ENCODE data around the gene RGS3.

The RGS3 gene

GRCh38 chr9:113492343-113493202, 29.0 kb downstream of the RGS3 start:
- no peak for DNase-seq (ENCODE audit: extremely low read depth, low read depth)
- TF ChIP-seq CTCF (IDR thresholded peaks at IDR 0.05; ENCODE audit: low read depth, low read length, missing control alignments) = no peak
- H3K4me3 ChIP-seq (replicated peaks; ENCODE audit: low read depth, low read length) = no peak overlapping the region

GRCh38 chr9:113493203-113493520, 29.6 kb downstream of the RGS3 start:
- no peak for TF ChIP-seq CTCF (IDR thresholded peaks at IDR 0.05; ENCODE audit: low read depth, low read length, missing control alignments)
- no peak overlapping the region for H3K4me3 ChIP-seq (replicated peaks; ENCODE audit: low read depth, low read length)
- no peak for DNase-seq (ENCODE audit: extremely low read depth, low read depth)

- DNase-seq (ENCODE audit: extremely low read depth, low read depth) = no peak
- no peak overlapping the region for H3K4me3 ChIP-seq (replicated peaks; ENCODE audit: low read depth, low read length)
- no peak for TF ChIP-seq CTCF (IDR thresholded peaks at IDR 0.05; ENCODE audit: low read depth, low read length, missing control alignments)
Observed at GRCh38 chr9:113495526-113495925, 32.0 kb downstream of the RGS3 start.

GRCh38 chr9:113497051-113497450, 33.5 kb downstream of the RGS3 start:
- DNase-seq (ENCODE audit: extremely low read depth, low read depth) = no peak
- no peak for TF ChIP-seq CTCF (IDR thresholded peaks at IDR 0.05; ENCODE audit: low read depth, low read length, missing control alignments)
- H3K4me3 ChIP-seq (replicated peaks; ENCODE audit: low read depth, low read length) = no peak overlapping the region

GRCh38 chr9:113499153-113499875, 35.8 kb downstream of the RGS3 start:
- no peak for TF ChIP-seq CTCF (IDR thresholded peaks at IDR 0.05; ENCODE audit: low read depth, low read length, missing control alignments)
- no peak for DNase-seq (ENCODE audit: extremely low read depth, low read depth)
- H3K4me3 ChIP-seq (replicated peaks; ENCODE audit: low read depth, low read length) = no peak overlapping the region

GRCh38 chr9:113499876-113500497, 36.5 kb downstream of the RGS3 start:
- no peak overlapping the region for H3K4me3 ChIP-seq (replicated peaks; ENCODE audit: low read depth, low read length)
- TF ChIP-seq CTCF (IDR thresholded peaks at IDR 0.05; ENCODE audit: low read depth, low read length, missing control alignments) = no peak
- DNase-seq (ENCODE audit: extremely low read depth, low read depth) = no peak
